Mesenchymal stem cell (in vitro differentiated cells and primary cell): Measurements from ENCODE around the gene FGR. TPM values are rescaled to one million over a fixed set of nuclear protein-coding genes. Genes with fewer than 3 reads are reported as not detected.
"Not testable (repeated sequence)": the region's sequence is repeated elsewhere in the genome, so short reads cannot be mapped to it uniquely, and the experiment has no call there.

Source experiments
- DNase-seq: peaks from one replicate; pipeline ENCODE4 v3.0.0-alpha.2; 2013
- H2AFZ ChIP-seq: one replicate; pipeline ENCODE4 v1.6.1; 2013; ENCODE audit warnings: low read depth, mild to moderate bottlenecking, control low read depth, inconsistent platforms, low read length, moderate library complexity
- H2AK5ac ChIP-seq: 2 replicates; pipeline ENCODE4 v1.6.1; 2013; ENCODE audit warnings: low read length, moderate library complexity, mild to moderate bottlenecking, inconsistent platforms; ENCODE audit not compliant: severe bottlenecking
- H2BK120ac ChIP-seq: one replicate; pipeline ENCODE4 v1.6.1; 2013; ENCODE audit warnings: low read depth, mild to moderate bottlenecking, inconsistent platforms, low read length, moderate library complexity
- H2BK12ac ChIP-seq, 2 experiments: one replicate each; pipeline ENCODE4 v1.6.1; 2013; ENCODE audit warnings: inconsistent platforms in 2 of 2, low read length in 2 of 2, mild to moderate bottlenecking in 2 of 2, moderate library complexity in 2 of 2, control low read depth in 1 of 2
- H2BK15ac ChIP-seq: one replicate; pipeline ENCODE4 v1.6.1; 2013; ENCODE audit warnings: mild to moderate bottlenecking, low read depth, inconsistent platforms; ENCODE audit not compliant: poor library complexity, severe bottlenecking
- H2BK5ac ChIP-seq: 2 replicates; pipeline ENCODE4 v1.6.1; 2013; ENCODE audit warnings: low read depth, mild to moderate bottlenecking, low read length, control low read depth, inconsistent platforms; ENCODE audit not compliant: poor library complexity, severe bottlenecking
- H3K14ac ChIP-seq, 2 experiments: one replicate each; pipeline ENCODE4 v1.6.1; 2013; ENCODE audit warnings: inconsistent platforms in 2 of 2, low read length in 2 of 2, control low read depth in 1 of 2, mild to moderate bottlenecking in 1 of 2, moderate library complexity in 1 of 2
- H3K18ac ChIP-seq, 2 experiments: one replicate each; pipeline ENCODE4 v1.6.1; 2013; ENCODE audit warnings: inconsistent platforms in 2 of 2, low read length in 2 of 2, control low read depth in 1 of 2, low read depth in 1 of 2, mild to moderate bottlenecking in 1 of 2
- H3K23ac ChIP-seq, 2 experiments: one replicate each; pipeline ENCODE4 v1.6.1; 2013; ENCODE audit warnings: inconsistent platforms in 2 of 2, low read length in 2 of 2, mild to moderate bottlenecking in 2 of 2, moderate library complexity in 2 of 2, control low read depth in 1 of 2
- H3K27ac ChIP-seq: 2 replicates; pipeline ENCODE4 v1.5.1; 2013; ENCODE audit warnings: mild to moderate bottlenecking, moderate library complexity, low read length, control low read depth, inconsistent platforms; ENCODE audit not compliant: poor library complexity, severe bottlenecking
- H3K27me3 ChIP-seq, 2 experiments: 2 replicates each; pipeline versions ENCODE4 v1.6.1 to v1.7.0; 2013; ENCODE audit warnings: low read length in 2 of 2, mild to moderate bottlenecking in 2 of 2, moderate library complexity in 2 of 2, control low read depth in 1 of 2, inconsistent platforms in 1 of 2; ENCODE audit not compliant: control insufficient read depth in 1 of 2, insufficient read depth in 1 of 2
- H3K36me3 ChIP-seq, 2 experiments: 2 replicates each; pipeline versions ENCODE4 v1.6.1 to v1.7.0; 2013; ENCODE audit warnings: low read length in 2 of 2, control low read depth in 1 of 2, inconsistent platforms in 1 of 2, low read depth in 1 of 2, mild to moderate bottlenecking in 1 of 2; ENCODE audit not compliant: insufficient read depth in 2 of 2, control insufficient read depth in 1 of 2
- H3K4ac ChIP-seq, 2 experiments: one replicate each; pipeline ENCODE4 v1.6.1; 2013; ENCODE audit warnings: inconsistent platforms in 2 of 2, low read length in 2 of 2, mild to moderate bottlenecking in 2 of 2, moderate library complexity in 2 of 2, control low read depth in 1 of 2, low read depth in 1 of 2
- H3K4me1 ChIP-seq: 2 replicates; pipeline ENCODE4 v1.6.1; 2013; ENCODE audit warnings: low read depth, low read length, control low read depth; ENCODE audit not compliant: control insufficient read depth, insufficient read depth
- H3K4me2 ChIP-seq: 2 replicates; pipeline ENCODE4 v1.6.1; 2013; ENCODE audit warnings: low read length, mild to moderate bottlenecking, inconsistent platforms; ENCODE audit not compliant: poor library complexity, severe bottlenecking
- H3K4me3 ChIP-seq, 2 experiments: 2 replicates each; pipeline versions ENCODE4 v1.5.1 to v1.7.0; 2013; ENCODE audit warnings: low read length in 2 of 2, mild to moderate bottlenecking in 2 of 2, control low read depth in 1 of 2, low read depth in 1 of 2; ENCODE audit not compliant: insufficient read depth in 1 of 2
- H3K79me1 ChIP-seq: replicated peaks from 2 replicates; pipeline ENCODE4 v1.6.1; 2013; ENCODE audit warnings: mild to moderate bottlenecking, control low read depth, low read length, inconsistent platforms; ENCODE audit not compliant: poor library complexity, severe bottlenecking
- H3K9ac ChIP-seq: 2 replicates; pipeline ENCODE4 v1.7.0; 2013; ENCODE audit warnings: mild to moderate bottlenecking, low read length, moderate library complexity
- H3K9me3 ChIP-seq: 2 replicates; pipeline ENCODE4 v1.7.0; 2013; ENCODE audit warnings: mild to moderate bottlenecking, low read length; ENCODE audit not compliant: control insufficient read depth
- H4K8ac ChIP-seq: one replicate; pipeline ENCODE4 v1.6.1; 2013; ENCODE audit warnings: inconsistent platforms, mild to moderate bottlenecking, low read length, moderate library complexity
- H4K91ac ChIP-seq: one replicate; pipeline ENCODE4 v1.6.1; 2013; ENCODE audit warnings: mild to moderate bottlenecking, low read length, inconsistent platforms
- WGBS: methylation state at CpG from one replicate; pipeline ENCODE4 v1.1.7; 2013; ENCODE audit warnings: mixed read lengths; 5-methylcytosine and 5-hydroxymethylcytosine counted together
- polyA plus RNA-seq, 2 experiments: library from polyadenylated mRNA; stranded (reverse); fragments of 200-250 nt; gene quantifications; one replicate each; pipeline ENCODE4 v1.2.3, GENCODE V29; 2013

The FGR gene
- 0.04 TPM for polyA plus RNA-seq (2013, experiment 1 of 2)
- 0.03 TPM for polyA plus RNA-seq (2013, experiment 2 of 2)

GRCh38 chr1:27634985-27635367 lies at the start of gene FGR:
FGR (minus strand) TSS chr1:27635185; CDS start chr1:27623916, 11,269 bp downstream.
- H2AFZ ChIP-seq: no peak within 1 kb of the TSS
- H2AK5ac ChIP-seq: no peak within 1 kb of the TSS
- H3K4me2 ChIP-seq: peak within 1 kb of the TSS; percentile 75
- peak within 1 kb of the TSS; percentile 73 for H4K91ac ChIP-seq
- peak within 1 kb of the TSS; percentile 55 for H2BK120ac ChIP-seq
- no peak for DNase-seq
- H4K8ac ChIP-seq: peak within 1 kb of the TSS; percentile 93
- H3K18ac ChIP-seq: peak within 1 kb of the TSS; percentile 13 to 85
- no peak within 1 kb of the TSS for H2BK5ac ChIP-seq
- H3K4me3 ChIP-seq: peak within 1 kb of the TSS; percentile 37 to 67
- H3K27ac ChIP-seq: no peak within 1 kb of the TSS
- H3K27me3 ChIP-seq: peaks cover 13 to 33% of the 10 kb centered on the region in 2 experiments
- peak within 1 kb of the TSS; percentile 73 for H3K9ac ChIP-seq
- peak within 1 kb of the TSS; percentile 24 to 84 for H3K4ac ChIP-seq
- peaks cover 7% of the 10 kb centered on the region for H3K4me1 ChIP-seq
- no peaks in the 10 kb centered on the region for H3K9me3 ChIP-seq
- no peak within 1 kb of the TSS for H3K14ac ChIP-seq
- no peaks in the 10 kb centered on the region for H3K79me1 ChIP-seq
- no peaks in the 10 kb centered on the region for H3K36me3 ChIP-seq
- 50% methylated on average over 18 of the region's 28 CpGs for WGBS
- peak within 1 kb of the TSS in 1 of 2 experiments; percentile 14 for H3K23ac ChIP-seq
- H2BK15ac ChIP-seq: peak within 1 kb of the TSS; percentile 94
- H2BK12ac ChIP-seq: peak within 1 kb of the TSS in 1 of 2 experiments; percentile 64

- H3K9me3 ChIP-seq: peaks cover 12% of the 10 kb centered on the region
- H3K9ac ChIP-seq: no peak overlapping the region
- WGBS: 93% methylated on average over 2 of the region's 2 CpGs
These were observed 49.2 kb upstream of the FGR start for GRCh38 chr1:27684176-27684575.

GRCh38 chr1:27682351-27682944 lies 47.5 kb upstream of the FGR start:
- Histone ChIP-seq H3K23ac (no peak overlapping the region), H3K4me3 (no peak overlapping the region), H3K18ac (no peak overlapping the region), H2AFZ (no peak overlapping the region), H3K27ac (no peak overlapping the region), H2BK15ac (no peak overlapping the region), H4K91ac (no peak overlapping the region), H4K8ac (no peak overlapping the region), H3K79me1 (no peaks in the 10 kb centered on the region), H3K9me3 (peaks cover 12% of the 10 kb centered on the region), H3K36me3 (no peaks in the 10 kb centered on the region), H3K27me3 (peaks cover 0 to 6% of the 10 kb centered on the region in 2 experiments), H2BK120ac (no peak overlapping the region), H3K14ac (no peak overlapping the region), H3K4ac (no peak overlapping the region), H2BK12ac (no peak overlapping the region), H2AK5ac (no peak overlapping the region), H3K4me1 (no peaks in the 10 kb centered on the region), H3K9ac (no peak overlapping the region), H2BK5ac (no peak overlapping the region), H3K4me2 (no peak overlapping the region)
- WGBS: 85% methylated on average over 4 of the region's 5 CpGs
- no peak for DNase-seq

More at GRCh38 chr1:27684176-27684575, 49.2 kb upstream of the FGR start:
- Histone ChIP-seq H2AFZ (no peak overlapping the region), H2BK12ac (no peak overlapping the region), H3K4me3 (no peak overlapping the region), H2BK15ac (no peak overlapping the region), H3K36me3 (no peaks in the 10 kb centered on the region), H3K18ac (no peak overlapping the region), H3K4ac (no peak overlapping the region), H2BK120ac (no peak overlapping the region), H3K79me1 (no peaks in the 10 kb centered on the region), H3K27me3 (peaks cover 0 to 6% of the 10 kb centered on the region in 2 experiments), H4K91ac (no peak overlapping the region), H3K27ac (no peak overlapping the region), H4K8ac (no peak overlapping the region), H3K14ac (no peak overlapping the region), H2AK5ac (no peak overlapping the region), H3K4me2 (no peak overlapping the region), H3K23ac (no peak overlapping the region), H2BK5ac (no peak overlapping the region), H3K4me1 (no peaks in the 10 kb centered on the region)
- no peak for DNase-seq

- not testable (repeated sequence) for H3K18ac ChIP-seq, H3K23ac ChIP-seq, H3K14ac ChIP-seq, H3K9ac ChIP-seq, H4K8ac ChIP-seq, H3K4me2 ChIP-seq, H3K27ac ChIP-seq, H2BK15ac ChIP-seq, H4K91ac ChIP-seq, H2AFZ ChIP-seq, H2BK120ac ChIP-seq, H3K36me3 ChIP-seq, H3K4me3 ChIP-seq, H3K4me1 ChIP-seq, H2AK5ac ChIP-seq, H3K27me3 ChIP-seq, H3K4ac ChIP-seq, H2BK5ac ChIP-seq, H2BK12ac ChIP-seq, DNase-seq, H3K79me1 ChIP-seq
- WGBS: 100% methylated on average over 2 of the region's 4 CpGs
- H3K9me3 ChIP-seq: peaks cover 12% of the 10 kb centered on the region
These were observed 46.6 kb upstream of the FGR start for GRCh38 chr1:27681580-27681979.
